ENCODE measurements around the gene MORC4.

GRCh38 chrX:106997611-106998010, 2.4 kb downstream of the MORC4 start:
- no peak for TF ChIP-seq POLR2A (IDR thresholded peaks at IDR 0.05)
- TF ChIP-seq CTCF (IDR thresholded peaks at IDR 0.05) = no peak
- TF ChIP-seq POLR2AphosphoS5 (IDR thresholded peaks at IDR 0.05) = no peak
